HG03196 (cell line): ENCODE measurements around the gene MRPS30.
"Not testable (repeated sequence)": the region's sequence is repeated elsewhere in the genome, so short reads cannot be mapped to it uniquely, and the experiment has no call there.

ENCODE experiments used
- ATAC-seq: cut with Tn5 transposase; IDR thresholded peaks from one replicate; pipeline ENCODE4 v1.9.1; 2021; ENCODE audit not compliant: unreplicated experiment

MRPS30 gene

DNA sequence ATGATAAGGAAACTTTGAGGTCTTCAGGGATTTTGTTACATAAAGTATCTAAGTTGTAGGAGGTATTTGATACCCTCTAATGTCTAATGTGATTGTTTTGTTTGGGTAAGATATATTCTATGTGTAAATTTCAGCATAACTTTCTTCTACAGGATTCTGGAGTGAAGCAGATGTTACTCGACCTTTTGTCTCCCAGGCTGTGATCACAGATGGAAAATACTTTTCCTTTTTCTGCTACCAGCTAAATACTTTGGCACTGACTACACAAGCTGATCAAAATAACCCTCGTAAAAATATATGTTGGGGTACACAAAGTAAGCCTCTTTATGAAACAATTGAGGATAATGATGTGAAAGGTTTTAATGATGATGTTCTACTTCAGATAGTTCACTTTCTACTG lies 6.0 kb downstream of the MRPS30 start:
- no peak for ATAC-seq

DNA sequence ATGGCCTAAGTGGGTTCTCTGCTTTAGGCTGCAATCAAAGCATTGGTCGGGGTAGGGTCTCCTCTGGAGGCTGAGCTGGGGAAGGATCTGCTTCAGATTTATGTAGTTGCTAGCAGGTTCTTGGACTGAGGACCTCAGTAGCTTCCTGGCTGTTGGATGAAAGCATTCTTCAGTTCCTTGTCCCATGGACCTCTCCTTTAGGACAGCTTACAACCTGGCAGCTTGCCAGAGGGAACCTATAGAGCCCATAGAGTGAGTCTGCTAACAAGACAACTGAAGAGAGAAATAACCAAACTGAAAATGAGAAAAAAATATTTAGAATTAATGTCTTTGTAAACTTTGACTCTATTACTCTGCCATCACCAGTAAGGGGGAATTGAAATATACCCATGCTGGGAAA lies 12.4 kb downstream of the MRPS30 start:
- no peak for ATAC-seq

DNA sequence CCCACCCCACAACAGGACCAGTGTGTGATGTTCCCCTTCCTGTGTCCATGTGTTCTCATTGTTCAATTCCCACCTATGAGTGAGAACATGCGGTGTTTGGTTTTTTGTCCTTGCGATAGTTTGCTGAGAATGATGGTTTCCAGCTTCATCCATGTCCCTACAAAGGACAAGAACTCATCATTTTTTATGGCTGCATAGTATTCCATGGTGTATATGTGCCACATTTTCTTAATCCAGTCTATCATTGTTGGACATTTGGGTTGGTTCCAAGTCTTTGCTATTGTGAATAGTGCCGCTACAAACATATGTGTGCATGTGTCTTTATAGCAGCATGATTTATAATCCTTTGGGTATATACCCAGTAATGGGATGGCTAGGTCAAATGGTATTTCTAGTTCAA lies 15.9 kb downstream of the MRPS30 start:
- ATAC-seq, result not testable (repeated sequence)

DNA sequence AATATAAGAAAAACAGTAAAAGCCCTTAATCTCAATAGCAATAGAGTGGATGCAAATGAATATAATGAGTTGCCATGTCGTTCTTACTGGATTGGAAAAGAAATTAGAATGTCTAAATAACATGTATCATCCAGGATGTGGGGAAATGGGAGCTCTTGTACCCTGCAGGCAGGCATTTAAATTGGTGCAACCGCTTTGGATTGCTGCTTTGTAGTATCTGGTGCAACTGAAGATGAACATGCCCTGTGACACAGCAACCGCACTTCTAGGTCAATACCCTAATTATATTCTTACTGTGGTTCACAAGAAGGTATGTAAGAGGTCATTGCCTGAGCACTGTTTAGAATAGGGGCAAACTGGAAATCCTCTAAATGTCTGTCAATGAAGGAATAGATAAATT lies 18.9 kb downstream of the MRPS30 start:
- no peak for ATAC-seq

DNA sequence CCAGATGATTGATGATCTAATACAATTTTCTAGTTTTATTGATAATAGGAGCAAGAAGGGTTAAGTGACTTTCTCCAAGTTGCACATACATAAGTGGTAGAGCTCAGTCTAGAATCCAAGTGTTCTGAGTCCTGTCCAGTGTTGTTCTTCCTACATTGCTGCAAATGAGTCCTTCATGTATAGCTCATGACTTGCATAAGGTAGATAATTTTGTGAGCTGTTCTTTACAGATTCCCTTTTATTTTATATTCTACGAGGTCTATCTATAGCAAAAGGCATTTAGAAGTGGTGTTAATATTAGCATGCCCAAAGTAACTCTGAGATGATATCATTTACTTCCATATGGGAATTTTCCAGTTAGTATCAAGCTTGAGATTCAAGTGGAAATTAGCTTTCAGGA lies 20.0 kb downstream of the MRPS30 start:
- no peak for ATAC-seq

DNA sequence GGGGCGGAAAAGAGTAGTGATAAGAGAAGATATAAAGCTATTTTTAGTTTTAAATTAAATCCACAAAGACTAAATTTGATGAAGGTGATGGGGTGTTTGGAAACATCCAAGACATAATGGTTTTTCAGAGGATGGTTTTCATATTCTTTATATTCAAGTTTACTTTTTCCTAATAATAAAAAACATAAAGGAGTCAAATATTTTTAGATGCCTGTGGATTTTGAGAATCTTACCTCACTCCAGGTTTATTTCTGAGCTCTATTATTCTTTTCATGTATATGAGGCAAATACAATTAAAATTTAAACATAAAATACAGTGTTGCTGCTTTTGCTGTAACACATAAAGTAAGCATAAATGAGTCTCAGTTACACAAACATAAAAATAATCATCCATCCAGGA lies 22.2 kb downstream of the MRPS30 start:
- ATAC-seq, result no peak

DNA sequence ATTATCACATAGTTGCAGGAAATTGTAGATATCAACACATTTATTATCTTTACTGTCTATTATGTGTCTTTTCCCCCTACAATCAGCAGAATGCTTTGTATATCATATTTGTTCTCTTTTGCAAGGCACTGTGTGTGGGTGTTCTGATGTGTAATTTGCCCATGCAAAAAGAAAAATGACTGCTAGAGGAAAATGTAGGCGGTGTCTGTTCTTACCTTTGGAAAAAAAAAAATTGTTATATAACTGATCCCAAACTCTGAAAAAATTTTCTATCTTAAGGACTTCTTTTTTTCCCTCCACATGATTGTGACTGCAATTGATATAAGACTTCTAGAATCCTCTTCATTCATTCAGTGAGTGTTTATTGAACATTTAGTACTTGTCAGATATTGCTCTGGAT lies 24.5 kb downstream of the MRPS30 start:
- ATAC-seq, result no peak

DNA sequence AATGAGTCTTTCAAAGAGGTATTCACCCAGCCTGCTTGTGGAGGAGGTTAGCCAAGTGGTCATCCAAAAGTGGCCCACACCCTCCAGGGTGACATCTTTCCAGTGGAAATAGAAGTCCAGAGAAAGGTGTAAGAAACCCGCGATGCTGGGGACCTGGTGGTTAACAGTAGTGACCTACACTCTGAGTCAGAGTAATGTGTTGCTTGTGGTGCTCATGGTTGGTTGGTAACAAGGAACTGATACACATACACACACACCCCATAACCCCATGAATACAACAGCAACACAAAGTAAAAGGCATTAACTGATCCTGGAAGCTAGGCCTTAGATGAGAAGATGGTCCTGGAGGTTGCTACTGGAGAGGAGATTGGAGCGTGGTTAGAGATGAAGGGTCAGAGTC lies 26.9 kb downstream of the MRPS30 start:
- ATAC-seq, result no peak

DNA sequence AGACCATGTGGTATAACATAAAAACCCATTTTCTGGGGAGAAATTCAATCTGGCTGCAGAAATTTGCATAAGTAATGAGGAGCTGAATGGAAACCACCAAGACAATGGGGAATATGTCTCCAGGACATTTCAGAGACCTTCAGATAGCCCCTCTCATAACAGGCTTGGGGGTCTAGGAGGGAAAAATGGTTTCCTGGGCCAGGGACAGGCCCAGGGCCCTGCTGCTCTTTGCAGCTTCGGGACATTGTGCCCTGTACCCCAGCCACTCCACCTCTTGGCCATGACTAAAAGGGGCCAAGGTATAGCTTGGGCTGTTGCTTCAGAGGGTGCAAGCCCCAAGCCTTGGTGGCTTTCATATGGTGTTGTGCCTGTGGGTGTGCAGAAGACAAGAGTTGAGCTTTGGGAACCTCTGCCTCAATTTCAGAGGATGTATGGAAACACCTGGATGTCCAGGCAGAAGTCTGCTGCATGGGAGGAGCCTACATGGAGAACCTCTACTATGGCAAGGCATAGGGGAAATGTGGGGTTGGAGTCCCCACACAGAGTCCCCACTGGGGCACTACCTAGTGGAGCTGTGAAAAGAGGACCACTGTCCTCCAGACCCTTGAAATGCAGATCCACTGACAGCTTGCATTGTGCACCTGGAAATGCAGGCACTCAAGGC lies 30.4 kb downstream of the MRPS30 start:
- no peak for ATAC-seq

DNA sequence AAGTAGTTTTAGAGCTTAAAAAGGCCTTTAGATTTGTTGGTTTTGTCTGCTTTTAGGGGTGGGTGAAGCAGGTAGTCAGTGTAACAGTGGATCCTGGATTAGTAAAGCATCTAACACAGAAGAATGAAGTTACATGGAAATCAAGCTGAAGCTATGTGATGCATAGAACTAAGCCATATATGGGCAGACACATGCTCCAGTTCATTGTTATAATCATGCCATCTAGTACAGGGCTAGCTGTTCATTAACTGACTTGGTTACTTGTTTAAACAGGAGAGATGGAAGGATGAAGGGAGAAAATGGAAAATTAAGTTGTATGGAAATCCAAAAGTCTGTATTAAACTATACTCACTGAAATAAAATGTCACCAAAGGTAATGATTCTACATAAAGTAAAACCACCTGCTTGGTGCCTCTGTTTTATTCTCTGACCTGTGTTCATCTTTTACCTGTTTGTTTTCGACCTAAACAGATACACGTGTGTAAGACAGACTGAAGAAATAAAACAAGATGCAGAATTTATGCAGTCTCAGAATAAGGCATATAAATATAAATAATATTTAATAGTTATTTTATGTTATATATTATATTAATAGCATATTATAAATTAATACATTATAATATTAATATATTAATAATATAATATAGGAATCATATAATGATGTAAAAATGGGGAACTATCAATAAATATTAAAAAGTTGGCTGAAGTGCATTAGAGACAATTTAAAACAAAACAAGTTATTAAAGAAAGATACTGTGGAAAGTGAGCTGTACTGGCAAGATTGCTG lies 33.9 kb downstream of the MRPS30 start:
- no peak for ATAC-seq

DNA sequence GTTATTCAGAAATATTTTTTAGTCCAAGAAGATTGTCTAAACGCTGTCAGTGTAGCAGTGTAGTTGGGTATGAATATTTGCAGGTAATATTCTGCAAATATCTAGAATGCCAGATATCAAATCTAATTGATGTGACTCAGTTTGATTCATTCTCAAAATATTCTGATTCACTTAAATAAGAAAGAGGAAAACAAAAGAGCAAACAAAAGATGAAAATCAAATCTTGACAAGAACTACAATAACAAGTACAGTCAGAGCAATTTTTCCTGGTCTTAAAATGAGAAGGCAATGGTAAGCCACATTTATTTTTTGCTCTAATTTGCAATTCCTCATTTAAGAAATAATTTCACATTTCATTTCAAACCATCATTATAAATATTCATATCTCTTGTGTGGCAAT lies 36.0 kb downstream of the MRPS30 start:
- no peak for ATAC-seq

DNA sequence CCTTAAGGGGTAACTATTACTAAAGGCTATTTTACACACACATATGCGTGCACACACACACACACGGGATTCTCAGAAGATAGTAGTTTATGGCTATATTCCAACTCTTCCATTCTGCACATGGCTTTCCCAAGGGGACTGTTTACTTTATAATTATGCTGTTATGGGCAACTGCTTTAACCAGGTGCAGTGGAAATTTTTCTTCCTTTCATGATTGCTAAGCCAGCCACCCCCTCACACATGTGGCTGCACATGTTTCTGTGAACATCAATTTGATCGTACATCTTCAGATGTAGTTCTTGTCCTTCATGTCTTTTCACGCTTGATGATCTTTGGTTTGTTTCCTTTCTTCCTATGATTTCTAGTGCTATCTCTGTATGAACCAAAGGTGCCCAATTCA lies 37.0 kb downstream of the MRPS30 start:
- ATAC-seq, result no peak

DNA sequence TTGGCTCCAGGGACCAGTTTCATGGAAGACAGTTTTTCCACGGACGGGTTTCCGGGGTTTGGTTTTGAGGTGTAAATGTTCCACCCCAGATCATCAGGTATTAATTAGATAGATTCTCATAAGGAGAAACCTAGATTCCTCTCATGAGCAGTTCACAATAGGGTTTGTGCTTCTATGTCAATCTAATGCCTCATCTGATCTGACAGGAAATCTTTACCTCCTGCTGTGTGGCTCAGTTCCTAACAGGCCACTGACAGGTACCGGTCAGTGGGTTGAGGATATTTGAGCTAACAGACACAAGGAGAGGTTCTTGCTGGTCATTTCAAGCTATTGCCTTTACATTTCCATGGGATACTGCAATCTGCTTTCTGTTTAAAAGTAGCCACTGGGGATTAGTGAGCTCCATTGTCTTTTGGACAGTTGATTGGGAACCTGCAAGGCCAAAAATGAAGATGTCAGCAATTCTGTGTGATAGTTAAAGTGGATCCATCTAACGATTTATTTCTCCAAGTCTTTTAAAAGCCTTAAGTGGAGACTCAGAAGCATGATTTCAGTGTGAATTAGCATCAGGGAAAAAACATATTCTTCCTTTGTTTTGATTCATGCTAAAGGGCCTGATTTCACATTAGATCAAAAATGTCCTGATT lies 38.6 kb downstream of the MRPS30 start:
- ATAC-seq, result no peak

DNA sequence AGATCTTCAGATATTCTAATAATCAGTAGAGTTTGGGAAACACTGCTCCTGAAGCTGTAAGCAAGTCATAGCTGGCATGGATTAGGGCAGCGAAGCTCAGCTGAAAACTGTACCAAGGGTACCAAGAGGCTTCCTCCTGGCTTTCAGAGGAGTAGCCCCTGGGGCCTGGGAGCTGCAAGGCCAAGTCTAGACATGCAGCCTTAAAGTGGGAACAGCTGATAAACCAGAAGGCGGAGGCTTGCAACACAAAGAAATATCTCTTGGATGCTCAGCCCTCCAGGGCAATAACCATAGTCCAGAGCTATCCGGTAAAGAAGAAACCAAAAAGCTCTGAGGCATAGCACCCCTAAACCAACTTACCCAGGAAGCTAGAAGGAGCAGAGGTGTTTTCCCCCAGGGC lies 51.5 kb downstream of the MRPS30 start:
- ATAC-seq, result no peak

DNA sequence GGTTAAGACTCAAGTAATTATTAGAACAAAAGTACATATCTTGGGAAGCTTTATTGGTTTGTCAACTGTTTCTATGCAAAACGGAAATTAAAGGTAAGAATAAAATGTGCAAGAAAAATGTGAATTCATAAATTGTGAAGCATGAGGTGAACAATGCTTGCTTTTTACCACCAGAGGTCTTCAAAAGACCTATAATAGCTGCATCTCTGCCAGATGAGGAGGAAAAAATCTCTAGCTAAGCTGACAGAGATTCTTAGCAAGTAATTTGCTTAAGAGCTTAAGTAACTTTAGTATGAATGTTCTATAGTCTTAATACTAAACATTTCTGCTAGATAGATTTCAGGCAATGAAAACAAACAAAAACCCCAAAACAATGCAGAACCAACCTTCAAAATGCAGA lies 54.1 kb downstream of the MRPS30 start:
- no peak for ATAC-seq
